HepG2 (cell line): ENCODE results near the gene MAN1B1. TPM values are rescaled to one million over a fixed set of nuclear protein-coding genes. Genes with fewer than 3 reads are reported as not detected.

Source experiments
- ATAC-seq: fragments of 200-7000 bp; cut with Tn5 transposase; 3 replicates; pipeline ENCODE4 v1.9.1; 2020; ENCODE audit warnings: mild to moderate bottlenecking, moderate library complexity
- Bru-seq: library from RNA; stranded (reverse); fragments of 400-500 nt; gene quantifications from one replicate; lab custom pipeline; 2021; lab: Mats Ljungman, UMichigan
- BruChase-seq, 2 experiments: library from RNA; stranded (reverse); fragments of 400-500 nt; gene quantifications; one replicate each; lab custom pipeline; 2021; lab: Mats Ljungman, UMichigan
- BruUV-seq: library from RNA; stranded (reverse); fragments of 400-500 nt; replicated peaks from 2 replicates; lab custom pipeline; 2021; lab: Mats Ljungman, UMichigan
- CTCF ChIA-PET: fragments of 300-600 bp; formaldehyde crosslinking; extraction: SDS; loops from one replicate; lab custom pipeline; 2021; ENCODE audit warnings: low total read pairs, inconsistent platforms, low intra/inter-chr PET ratio; lab: Yijun Ruan, JAX
- POLR2A ChIA-PET: fragments of 350-600 bp; sonication (Branson Sonifier 250); formaldehyde crosslinking; loops from one replicate; lab custom pipeline; 2020; ENCODE audit warnings: antibody characterized with exemption, inconsistent platforms; lab: Yijun Ruan, JAX
- DNase-seq: peaks from one replicate; pipeline ENCODE4 v3.0.0-alpha.2; 2015; ENCODE audit warnings: low spot score
- FAIRE-seq: peaks from 3 replicates; lab custom pipeline; 2011; peaks lifted over from hg19 to GRCh38; lab: Jason Lieb, UNC
- H2AFZ ChIP-seq: one replicate; pipeline ENCODE4 v1.6.1; 2011; ENCODE audit warnings: low read length, inconsistent platforms
- H3K27ac ChIP-seq: fragments of 300-600 bp; 3 replicates; pipeline ENCODE4 v1.8.0; 2011; ENCODE audit warnings: mixed run types, mild to moderate bottlenecking, mixed read lengths, low read length, inconsistent platforms; ENCODE audit not compliant: insufficient read depth; ENCODE audit errors: extremely low read length
- H3K27me3 ChIP-seq, 2 experiments: fragments of 200-600 bp in 1 of 2; 2 replicates in 1 of 2; 3 replicates in 1 of 2; pipeline versions ENCODE4 v1.6.0 to v1.8.0; 2011; ENCODE audit warnings: low read length in 2 of 2, mild to moderate bottlenecking in 2 of 2, moderate library complexity in 2 of 2, inconsistent platforms in 1 of 2; ENCODE audit not compliant: insufficient read depth in 2 of 2, control insufficient read depth in 1 of 2
- H3K36me3 ChIP-seq, 2 experiments: fragments of 200-600 bp in 1 of 2; replicated peaks in 1 of 2; 2 replicates in 1 of 2; 3 replicates in 1 of 2; pipeline versions ENCODE4 v1.5.1 to v1.8.0; 2011; ENCODE audit warnings: low read length in 2 of 2, inconsistent platforms in 1 of 2; ENCODE audit not compliant: insufficient read depth in 2 of 2, control insufficient read depth in 1 of 2
- H3K4me1 ChIP-seq: 2 replicates; pipeline ENCODE4 v1.5.1; 2012; ENCODE audit warnings: low read length, inconsistent platforms; ENCODE audit not compliant: insufficient read depth
- H3K4me2 ChIP-seq: 2 replicates; pipeline ENCODE4 v1.6.0; 2011; ENCODE audit warnings: low read depth, low read length, inconsistent platforms
- H3K4me3 ChIP-seq, 3 experiments: fragments of 200-600 bp in 1 of 3; sonication (generic), shearing (Covaris generic) in 1 of 3; replicated peaks in 1 of 3; 2 replicates each; pipeline ENCODE4 v1.5.1; 2011 to 2016; ENCODE audit warnings: low read length in 3 of 3, inconsistent platforms in 2 of 3, low read depth in 2 of 3, mild to moderate bottlenecking in 2 of 3, control low read depth in 1 of 3, mixed read lengths in 1 of 3; ENCODE audit not compliant: insufficient read depth in 1 of 3
- H3K79me2 ChIP-seq: one replicate; pipeline ENCODE4 v1.6.1; 2011; ENCODE audit warnings: low read length, inconsistent platforms; ENCODE audit not compliant: insufficient read depth
- H3K9ac ChIP-seq: 2 replicates; pipeline ENCODE4 v1.6.0; 2011; ENCODE audit warnings: mild to moderate bottlenecking, low read depth, low read length, inconsistent platforms; ENCODE audit not compliant: insufficient read depth
- H3K9me3 ChIP-seq: 2 replicates; pipeline ENCODE4 v1.5.1; 2012; ENCODE audit warnings: mild to moderate bottlenecking, low read length
- H4K20me1 ChIP-seq: 2 replicates; pipeline ENCODE4 v1.6.0; 2011; ENCODE audit warnings: inconsistent platforms, mild to moderate bottlenecking, low read length, moderate library complexity; ENCODE audit not compliant: insufficient read depth
- BCL6 ChIP-seq: IDR thresholded peaks from 2 replicates; pipeline ENCODE4 v1.6.1; 2016; ENCODE audit warnings: missing genetic modification reagents, missing compliant biosample characterization
- BHLHE40 ChIP-seq: IDR thresholded peaks from 2 replicates; pipeline ENCODE4 v1.6.1; 2011; ENCODE audit warnings: low read length, improper control_type of control experiment
- ETV5 ChIP-seq: IDR thresholded peaks from 2 replicates; pipeline ENCODE4 v1.6.1; 2018; ENCODE audit warnings: missing biosample characterization, missing genetic modification reagents, inconsistent platforms, borderline replicate concordance
- ETV6 ChIP-seq: sonication (generic); formaldehyde crosslinking; conservative IDR thresholded peaks from 2 replicates; pipeline ENCODE4 v1.4.0; 2020; ENCODE audit warnings: missing genetic modification reagents
- THRA ChIP-seq: sonication (generic); formaldehyde crosslinking; IDR thresholded peaks from 2 replicates; pipeline ENCODE4 v1.4.0; 2020; ENCODE audit warnings: missing genetic modification reagents, borderline replicate concordance
- ZNF44 ChIP-seq: sonication (generic); formaldehyde crosslinking; IDR thresholded peaks from 2 replicates; pipeline ENCODE4 v1.5.1; 2020; ENCODE audit warnings: mild to moderate bottlenecking, missing genetic modification reagents
- ZNF605 ChIP-seq: sonication (generic); formaldehyde crosslinking; IDR thresholded peaks from 2 replicates; pipeline ENCODE4 v1.8.0; 2022; ENCODE audit warnings: mild to moderate bottlenecking, missing genetic modification reagents
- ZNF639 ChIP-seq: conservative IDR thresholded peaks from 2 replicates; pipeline ENCODE4 v1.6.1; 2018; ENCODE audit warnings: missing genetic modification reagents
- WGBS: methylation state at CpG from one replicate; pipeline ENCODE4 v1.1.6; 2017; ENCODE audit warnings: low lambda C conversion rate; 5-methylcytosine and 5-hydroxymethylcytosine counted together
- in situ Hi-C: cut with HindIII; loops from 2 replicates; pipeline ENCODE4 v1.10.0; 2017; ENCODE audit warnings: low pct_unique_long_range_greater_than_20kb; ENCODE audit not compliant: extremely low pct_ligation_motif_present
- intact Hi-C: fragments of 100-400 bp; cut with micrococcal nuclease; formaldehyde crosslinking; loops from one replicate; pipeline ENCODE4 v1.10.0; 2022; ENCODE audit not compliant: unreplicated experiment
- long read RNA-seq, 2 experiments: library from RNA in 1 of 2; library from polyadenylated mRNA in 1 of 2; stranded (forward) in 1 of 2; unstranded in 1 of 2; transcript quantifications; one replicate each; pipeline ENCODE4 v2.0.0, GENCODE V29; 2019 to 2022
- polyA minus RNA-seq, 3 experiments: library from RNA; depleted of rRNA, polyadenylated mRNA; stranded (reverse); fragments of >200 nt; gene quantifications; 2 replicates each; pipeline ENCODE4 v1.2.3, GENCODE V29; 2011; ENCODE audit warnings: low replicate concordance in 1 of 3
- polyA plus RNA-seq, 8 experiments: library from polyadenylated mRNA; depleted of rRNA in 3 of 8; stranded (reverse) in 7 of 8; unstranded in 1 of 8; fragments of >200 nt; fragmentation: Illumina TruSeq in 4 of 8; extraction: Trizol in 4 of 8; gene quantifications; 2 replicates each; pipeline versions ENCODE4 v1.2.1 to v1.2.3, GENCODE V29; 2011 to 2016; ENCODE audit warnings: low read depth in 4 of 8, missing spikeins in 1 of 8, mixed read lengths in 1 of 8; ENCODE audit not compliant: insufficient read depth in 1 of 8
- total RNA-seq, 5 experiments: library from RNA; depleted of rRNA; stranded (reverse); fragments of >200 nt; fragmentation: Illumina TruSeq; extraction: Trizol; gene quantifications; 2 replicates each; pipeline ENCODE4 v1.2.3, GENCODE V29; 2016; ENCODE audit warnings: low read depth in 1 of 5
- TF ChIP-seq, protein P1 (sequence below): IDR thresholded peaks from 2 replicates; pipeline ENCODE4 v1.6.1; 2012; ENCODE audit warnings: low read length, improper control_type of control experiment

Gene MAN1B1
- total RNA-seq (2016; rRNA removed; fragmentation: Illumina TruSeq; extraction: Trizol) (19.0 and 48.9 TPM in 2 replicates), polyA plus RNA-seq (2011; rRNA removed) (59.5 and 60.6 TPM in 2 replicates), polyA minus RNA-seq (2011; rRNA and poly(A)+ RNA removed; ENCODE audit: low replicate concordance) (71.9 and 74.1 TPM in 2 replicates), Bru-seq, nascent RNA (percentile 47 among the genes with signal in this experiment), BruChase-seq, experiment 1, labeled RNA remaining after a 6-hour chase (percentile 62 among the genes with signal in this experiment), BruChase-seq, experiment 2, labeled RNA remaining after a 2-hour chase (percentile 58 among the genes with signal in this experiment)
- 9.3 and 10.3 TPM in 2 replicates for total RNA-seq (2016; cell fraction: cytosol; rRNA removed; fragmentation: Illumina TruSeq; extraction: Trizol; ENCODE audit: low read depth)
- total RNA-seq (2016; cell fraction: insoluble cytoplasmic fraction; rRNA removed; fragmentation: Illumina TruSeq; extraction: Trizol): 17.2 and 48.2 TPM in 2 replicates
- 17.0 and 19.9 TPM in 2 replicates for total RNA-seq (2016; cell fraction: membrane; rRNA removed; fragmentation: Illumina TruSeq; extraction: Trizol)
- total RNA-seq (2016; cell fraction: nucleus; rRNA removed; fragmentation: Illumina TruSeq; extraction: Trizol): 44.7 and 51.0 TPM in 2 replicates
- 48.6 and 64.5 TPM in 2 replicates for polyA plus RNA-seq (2011; cell fraction: cytosol; rRNA removed)
- polyA plus RNA-seq (2011; cell fraction: nucleus; rRNA removed): 146 and 162 TPM in 2 replicates
- polyA plus RNA-seq (2012): 30.5 and 38.6 TPM in 2 replicates
- polyA plus RNA-seq (2016; cell fraction: cytosol; fragmentation: Illumina TruSeq; extraction: Trizol; ENCODE audit: low read depth): 6.7 and 6.8 TPM in 2 replicates
- 16.2 and 18.3 TPM in 2 replicates for polyA plus RNA-seq (2016; cell fraction: insoluble cytoplasmic fraction; fragmentation: Illumina TruSeq; extraction: Trizol; ENCODE audit: low read depth)
- 11.2 and 12.8 TPM in 2 replicates for polyA plus RNA-seq (2016; cell fraction: membrane; fragmentation: Illumina TruSeq; extraction: Trizol; ENCODE audit: low read depth)
- polyA plus RNA-seq (2016; cell fraction: nucleus; fragmentation: Illumina TruSeq; extraction: Trizol; ENCODE audit: insufficient read depth, low read depth): 78.7 and 83.1 TPM in 2 replicates
- 24.7 and 26.8 TPM in 2 replicates for polyA minus RNA-seq (2011; cell fraction: cytosol; rRNA and poly(A)+ RNA removed)
- 40.9 and 45.3 TPM in 2 replicates for polyA minus RNA-seq (2011; cell fraction: nucleus; rRNA and poly(A)+ RNA removed)
- long read RNA-seq, experiment 1, transcript MAN1B1-202 (13 exons, 2,769 nt): major isoform, 41 of 61 reads
- long read RNA-seq, experiment 1, partial matches to known transcripts: 5 of 61 reads
- long read RNA-seq, experiment 1, other reads (novel, unspliced or antisense): 13 of 61 reads
- long read RNA-seq, experiment 2, full-length matches to known transcripts: 59 of 110 reads
- long read RNA-seq, experiment 2, partial matches to known transcripts: 39 of 110 reads
- long read RNA-seq, experiment 2, other reads (novel, unspliced or antisense): 12 of 110 reads

GRCh38 chr9:137086531-137087408 lies at the start of gene MAN1B1:
TSS of gene MAN1B1 (plus strand) at chr9:137086985. CDS start at chr9:137087000, 15 bp downstream.
- Histone ChIP-seq H4K20me1 (no peaks in the 10 kb centered on the region), H3K9me3 (no peaks in the 10 kb centered on the region), H3K27me3 (no peaks in the 10 kb centered on the region; a peak in 1 of 5 replicates), H3K4me2 (peak within 1 kb of the TSS; percentile 98), H3K9ac (peak within 1 kb of the TSS; percentile 87), H3K4me1 (peaks cover 59% of the 10 kb centered on the region), H3K27ac (peak within 1 kb of the TSS; percentile 83), H3K79me2 (peaks cover 6% of the 10 kb centered on the region), H3K4me3 (peak within 1 kb of the TSS; percentile 77 to 89 (median 79)), H3K36me3 (peaks cover 3 to 10% of the 10 kb centered on the region in 2 experiments; a peak in 4 of 5 replicates), H2AFZ (no peak within 1 kb of the TSS)
- WGBS: no CpG with 5 or more reads among the region's 101 CpGs
- ChIA-PET CTCF (interaction anchor here (1.1 kb wide), 1 partner anchor 19 kb away, joined by 5 read pairs; no protein-coding TSS in a partner anchor), POLR2A (interaction anchor here (0.7 to 6.4 kb wide), 27 partner anchors 10 to 359 kb away, joined by 3 to 105 read pairs (median 7); partner anchors contain the start of genes ENTPD2, NPDC1, RNF208 and SAPCD2)
- BruUV-seq: no TSS peak
- intact Hi-C loops: no loop called here
- FAIRE-seq: peak; percentile 88
- ATAC-seq: peak; percentile 87
- in situ Hi-C loops: no loop called here
- peak; percentile 97 for DNase-seq
- TF ChIP-seq ETV6 (CRISPR knock-in tag) (no peak; the same call in 1 of the 2 replicates), THRA (CRISPR knock-in tag) (no peak), ETV5 (peak; percentile 36; the same call in 1 of the 2 replicates), ZNF605 (CRISPR knock-in tag) (peak; percentile 87), BHLHE40 (peak; percentile 16; the same call in 1 of the 2 replicates), ZNF639 (peak; percentile 33; the same call in 1 of the 2 replicates), ZNF44 (CRISPR knock-in tag) (0 out of 2 replicates have a peak, but pooled peaks have one; percentile 65), BCL6 (CRISPR knock-in tag) (0 out of 2 replicates have a peak, but pooled peaks have one; percentile 14)
- TF ChIP-seq, protein P1, sequence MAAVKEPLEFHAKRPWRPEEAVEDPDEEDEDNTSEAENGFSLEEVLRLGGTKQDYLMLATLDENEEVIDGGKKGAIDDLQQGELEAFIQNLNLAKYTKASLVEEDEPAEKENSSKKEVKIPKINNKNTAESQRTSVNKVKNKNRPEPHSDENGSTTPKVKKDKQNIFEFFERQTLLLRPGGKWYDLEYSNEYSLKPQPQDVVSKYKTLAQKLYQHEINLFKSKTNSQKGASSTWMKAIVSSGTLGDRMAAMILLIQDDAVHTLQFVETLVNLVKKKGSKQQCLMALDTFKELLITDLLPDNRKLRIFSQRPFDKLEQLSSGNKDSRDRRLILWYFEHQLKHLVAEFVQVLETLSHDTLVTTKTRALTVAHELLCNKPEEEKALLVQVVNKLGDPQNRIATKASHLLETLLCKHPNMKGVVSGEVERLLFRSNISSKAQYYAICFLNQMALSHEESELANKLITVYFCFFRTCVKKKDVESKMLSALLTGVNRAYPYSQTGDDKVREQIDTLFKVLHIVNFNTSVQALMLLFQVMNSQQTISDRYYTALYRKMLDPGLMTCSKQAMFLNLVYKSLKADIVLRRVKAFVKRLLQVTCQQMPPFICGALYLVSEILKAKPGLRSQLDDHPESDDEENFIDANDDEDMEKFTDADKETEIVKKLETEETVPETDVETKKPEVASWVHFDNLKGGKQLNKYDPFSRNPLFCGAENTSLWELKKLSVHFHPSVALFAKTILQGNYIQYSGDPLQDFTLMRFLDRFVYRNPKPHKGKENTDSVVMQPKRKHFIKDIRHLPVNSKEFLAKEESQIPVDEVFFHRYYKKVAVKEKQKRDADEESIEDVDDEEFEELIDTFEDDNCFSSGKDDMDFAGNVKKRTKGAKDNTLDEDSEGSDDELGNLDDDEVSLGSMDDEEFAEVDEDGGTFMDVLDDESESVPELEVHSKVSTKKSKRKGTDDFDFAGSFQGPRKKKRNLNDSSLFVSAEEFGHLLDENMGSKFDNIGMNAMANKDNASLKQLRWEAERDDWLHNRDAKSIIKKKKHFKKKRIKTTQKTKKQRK: no peak
